ENCODE data around the gene TMEM260.
A peak's percentile ranks its signal among the peaks of the same experiment; 100 is the strongest.
"Not testable (repeated sequence)": the region's sequence is repeated elsewhere in the genome, so short reads cannot be mapped to it uniquely, and the experiment has no call there.

Gene TMEM260

GRCh38 chr14:56686416-56686815, 106.8 kb downstream of the TMEM260 start:
- peak; percentile 76 for DNase-seq

- no peak for DNase-seq
Measured at GRCh38 chr14:56687123-56687522, 107.5 kb downstream of the TMEM260 start.

GRCh38 chr14:56694609-56695008, 115.0 kb downstream of the TMEM260 start:
- DNase-seq = no peak

GRCh38 chr14:56695216-56695615, 115.6 kb downstream of the TMEM260 start:
- not testable (repeated sequence) for DNase-seq

Data from NCI-H1092 (cell line).